ENCODE results near the gene PHF11. TPM values are rescaled to one million over a fixed set of nuclear protein-coding genes. Genes with fewer than 3 reads are reported as not detected.

The PHF11 gene
- total and polyA plus RNA-seq, 2 of the 8 experiments (the other 6 are each of a cell fraction or from before 2014, with no cell fraction given) = 6.1 to 8.1 TPM

GRCh38 chr13:49553888-49554287 is 58.1 kb downstream of the PHF11 start:
- Histone ChIP-seq H3K79me1 (ENCODE audit: low read depth, low read length) (no peaks in the 10 kb centered on the region), H3K36me3 (ENCODE audit: control insufficient read depth in 2 of 4, insufficient read depth in 4 of 4, low read length in 3 of 4) (peaks cover 2 to 28% (median 16%) of the 10 kb centered on the region in 4 experiments; a peak in 7 of 8 replicates), H2BK15ac (ENCODE audit: low read length) (no peak overlapping the region), H3K4me2 (ENCODE audit: insufficient read depth in 1 of 2, low read depth in 2 of 2, low read length in 2 of 2) (no peak overlapping the region), H2BK5ac (ENCODE audit: low read depth, low read length) (no peak overlapping the region), H3K79me2 (ENCODE audit: control insufficient read depth in 1 of 2, insufficient read depth in 2 of 2, low read length in 2 of 2) (no peaks in the 10 kb centered on the region), H2BK20ac (ENCODE audit: low read length) (no peak overlapping the region), H2BK12ac (ENCODE audit: low read depth, low read length) (no peak overlapping the region), H4K91ac (replicated peaks; ENCODE audit: insufficient read length, low read length) (no peak overlapping the region), H3K4me1 (replicated peaks in 1 of 4; ENCODE audit: control insufficient read depth in 3 of 4, insufficient read depth in 4 of 4, low read length in 3 of 4) (no peaks in the 10 kb centered on the region), H3K23me2 (ENCODE audit: low read depth, low read length) (no peaks in the 10 kb centered on the region), H4K20me1 (replicated peaks in 1 of 2; ENCODE audit: control insufficient read depth in 1 of 2, insufficient read depth in 2 of 2, low read length in 2 of 2) (peaks cover 0 to 3% of the 10 kb centered on the region in 2 experiments), H3K56ac (replicated peaks; ENCODE audit: insufficient read length, low read depth, low read length) (no peak overlapping the region), H4K8ac (ENCODE audit: extremely low read depth, insufficient read depth, low read length) (no peak overlapping the region), H3K4ac (replicated peaks; ENCODE audit: insufficient read length, low read depth, low read length) (no peak overlapping the region), H3K27ac (ENCODE audit: low read depth, low read length) (no peak overlapping the region), H2AK5ac (ENCODE audit: low read depth, low read length) (no peak overlapping the region), H2BK120ac (replicated peaks; ENCODE audit: low read depth, low read length) (no peak overlapping the region), H3K23ac (ENCODE audit: insufficient read length) (no peak overlapping the region), H3K9ac (replicated peaks in 1 of 4; ENCODE audit: extremely low read depth in 1 of 4, low read depth in 3 of 4, low read length in 3 of 4) (no peak overlapping the region), H3K9me3 (ENCODE audit: insufficient read depth in 2 of 2, low read depth in 1 of 2, low read length in 1 of 2) (no peaks in the 10 kb centered on the region), H2AFZ (ENCODE audit: low read length) (no peak overlapping the region), H3K4me3 (ENCODE audit: extremely low read depth in 1 of 4, insufficient read depth in 2 of 4, low read depth in 3 of 4, low read length in 4 of 4) (no peak overlapping the region), H3K14ac (ENCODE audit: insufficient read length) (no peak overlapping the region), H3K18ac (ENCODE audit: extremely low read depth, low read length) (no peak overlapping the region), H4K5ac (ENCODE audit: insufficient read length, low read depth, low read length) (no peak overlapping the region), H3K27me3 (replicated peaks in 1 of 4; ENCODE audit: control insufficient read depth in 3 of 4, extremely low read depth in 1 of 4, insufficient read depth in 3 of 4, low read length in 3 of 4) (no peaks in the 10 kb centered on the region)
- TF ChIP-seq GTF2F1 (IDR thresholded peaks at IDR 0.05; ENCODE audit: borderline replicate concordance, low read depth, low read length) (no peak), CTBP2 (IDR thresholded peaks at IDR 0.05; ENCODE audit: borderline replicate concordance, insufficient read depth, insufficient read length, low read length) (no peak), BRCA1 (IDR thresholded peaks at IDR 0.05; ENCODE audit: low read depth, low read length) (no peak), SP4 (IDR thresholded peaks at IDR 0.05; ENCODE audit: low read length) (no peak), SIX5 (IDR thresholded peaks at IDR 0.05; ENCODE audit: low read depth, low read length) (no peak), TBP (IDR thresholded peaks at IDR 0.05; ENCODE audit: low read depth, low read length) (no peak), CHD2 (IDR thresholded peaks at IDR 0.05; ENCODE audit: low read length) (no peak)
- FAIRE-seq = no peak
- DNase-seq (ENCODE audit: low read depth in 1 of 2, low spot score in 2 of 2) = no peak
- CTCF ChIA-PET (ENCODE audit: partially characterized antibody) = interaction anchor here (0.6 to 1.6 kb wide), 5 partner anchors 11 to 262 kb away, joined by 3 to 4 read pairs (median 3); no protein-coding TSS in a partner anchor
- POLR2A ChIA-PET (ENCODE audit: partially characterized antibody) = no interaction called here
- WGBS, 2 experiments (ENCODE audit: extremely low coverage in 1 of 2, insufficient coverage in 1 of 2, insufficient read length in 1 of 2, insufficient replicate concordance in 2 of 2, low coverage in 1 of 2, low lambda C conversion rate in 2 of 2, missing lambda C conversion rate in 1 of 2) = 91% methylated on average over 2 of the region's 2 CpGs; no CpG with 5 or more reads in 1 of the 2 experiments
